Measurements from ENCODE around the gene WDR37.

- TF ChIP-seq CTCF (IDR thresholded peaks at IDR 0.05) (no peak), POLR2A (IDR thresholded peaks at IDR 0.05) (no peak)
Measured at GRCh38 chr10:1107679-1108078, 51.5 kb downstream of the WDR37 start.

Measured in right lobe of liver (tissue), 4 donors.